Measurements from ENCODE around the gene FBRSL1. TPM values are rescaled to one million over a fixed set of nuclear protein-coding genes. Genes with fewer than 3 reads are reported as not detected.

The FBRSL1 gene
- total RNA-seq, result 18.7 TPM

DNA sequence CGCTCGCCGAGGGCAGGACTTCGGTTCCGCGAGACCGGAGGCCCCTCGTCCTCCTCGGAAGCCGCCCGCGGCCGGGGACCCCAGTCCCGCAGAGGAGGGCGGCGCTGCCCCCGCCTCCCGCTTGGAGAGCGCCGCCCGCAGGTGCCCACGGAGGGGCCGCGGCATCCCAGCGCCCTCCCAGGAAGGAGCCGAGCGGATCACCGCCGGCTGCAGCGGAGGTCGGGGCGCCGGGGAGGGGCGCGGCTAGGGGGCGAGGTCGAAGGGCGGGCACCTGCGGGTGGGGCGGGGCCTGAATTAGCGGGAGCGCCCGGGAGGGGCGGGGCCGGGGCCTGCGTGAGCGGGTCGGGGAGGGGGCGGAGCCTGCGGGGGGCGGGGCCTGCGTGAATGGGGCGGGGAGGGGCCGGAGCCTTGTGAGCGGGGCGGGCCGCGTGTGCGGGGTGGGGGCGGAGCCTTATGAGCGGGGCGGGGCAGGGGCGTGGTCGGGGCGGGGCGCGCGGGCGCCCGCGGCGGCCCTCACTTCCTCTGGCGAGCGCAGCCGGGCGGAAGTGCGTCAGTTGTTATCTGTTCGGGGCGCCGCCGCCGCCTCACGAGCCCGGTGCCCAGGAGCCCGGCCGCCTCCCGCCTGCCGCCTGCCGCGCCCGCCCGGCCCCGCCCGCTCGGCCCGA, at the start of gene FBRSL1:
Gene FBRSL1, plus strand, starts transcription at position 550 of the 665 bp plus-strand sequence.

Other genes with a start within 250 kb of the FBRSL1 start
- 12.0 TPM for gene GALNT9, start 160.6 kb upstream of the FBRSL1 start, total RNA-seq
- 1.6 TPM for gene LRCOL1, start 120.4 kb downstream of the FBRSL1 start, total RNA-seq
- 1.5 TPM for gene P2RX2, start 128.6 kb downstream of the FBRSL1 start, total RNA-seq
- 79.2 TPM for gene POLE, start 197.2 kb downstream of the FBRSL1 start, total RNA-seq
- 58.0 TPM for gene PXMP2, start 197.4 kb downstream of the FBRSL1 start, total RNA-seq
- gene PGAM5, start 220.7 kb downstream of the FBRSL1 start, total RNA-seq, result 28.4 TPM